LoVo (cell line): ENCODE measurements around the gene GPR63.

Source experiments
- DNase-seq: peaks from one replicate; pipeline ENCODE4 v3.0.0-alpha.2; 2016; ENCODE audit warnings: low spot score

The GPR63 gene

DNA sequence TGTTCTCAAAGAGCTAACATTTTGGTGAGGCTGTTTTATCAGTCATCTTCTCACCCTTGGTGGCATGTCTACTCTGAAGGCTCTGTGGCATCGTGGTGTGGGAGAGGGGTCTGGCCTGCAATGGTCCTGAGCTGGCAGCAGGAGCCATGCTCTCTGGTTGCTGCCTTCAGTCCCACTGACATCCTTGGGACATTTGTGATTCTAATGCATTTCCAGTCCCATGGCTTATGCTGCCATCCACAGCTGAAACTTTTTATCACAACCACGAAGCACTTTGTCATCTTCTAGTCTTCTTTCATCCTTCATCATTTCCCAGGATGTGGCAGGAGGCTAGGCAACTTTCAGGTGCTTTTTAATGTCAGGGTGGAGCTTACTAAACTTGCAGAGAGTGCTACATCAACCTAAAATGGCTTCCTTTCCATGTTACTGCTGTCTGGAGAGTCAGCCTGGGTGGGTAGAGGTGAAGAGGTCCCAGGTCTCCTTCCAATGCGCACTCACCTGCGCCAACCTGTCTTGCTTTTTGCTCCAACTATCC is 77.1 kb downstream of the GPR63 start:
- DNase-seq: no peak

DNA sequence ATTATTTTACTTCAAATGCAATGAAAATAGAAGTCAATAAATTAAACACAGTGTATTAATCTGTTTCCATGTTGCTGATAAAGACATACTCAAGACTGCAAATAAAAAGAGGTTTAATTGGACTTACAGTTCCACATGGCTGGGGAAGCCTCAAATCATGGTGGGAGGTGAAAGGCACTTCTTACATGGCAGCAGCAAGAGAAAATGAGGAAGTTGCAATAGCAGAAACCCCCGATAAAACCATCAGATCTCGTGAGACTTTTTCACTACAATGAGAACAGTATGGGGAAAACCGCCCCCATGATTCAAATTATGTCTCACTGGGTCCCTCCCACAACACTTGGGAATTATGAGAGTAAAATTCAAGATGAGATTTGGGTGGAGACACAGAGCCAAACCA is 82.2 kb downstream of the GPR63 start:
- no peak for DNase-seq

DNA sequence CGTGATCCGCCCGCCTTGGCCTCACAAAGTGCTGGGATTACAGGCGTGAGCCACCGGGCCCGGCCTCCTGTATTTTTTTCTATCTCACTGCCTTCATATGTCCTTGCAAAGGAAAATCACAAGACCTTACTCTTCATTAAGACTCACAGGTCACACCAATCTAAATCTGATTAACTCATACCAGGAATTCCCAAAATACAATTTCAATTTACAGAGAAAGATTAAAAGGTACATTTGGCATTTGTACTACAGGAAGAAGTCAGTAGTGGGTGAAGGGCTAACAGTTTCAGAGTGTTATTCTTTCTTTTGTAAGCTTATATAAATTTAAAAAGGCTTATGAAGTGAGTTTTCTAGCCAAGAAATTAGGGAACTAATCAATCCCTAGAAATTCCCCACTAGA is 87.4 kb downstream of the GPR63 start:
- DNase-seq: no peak
